ENCODE measurements around the gene SHE.

SHE gene

DNA sequence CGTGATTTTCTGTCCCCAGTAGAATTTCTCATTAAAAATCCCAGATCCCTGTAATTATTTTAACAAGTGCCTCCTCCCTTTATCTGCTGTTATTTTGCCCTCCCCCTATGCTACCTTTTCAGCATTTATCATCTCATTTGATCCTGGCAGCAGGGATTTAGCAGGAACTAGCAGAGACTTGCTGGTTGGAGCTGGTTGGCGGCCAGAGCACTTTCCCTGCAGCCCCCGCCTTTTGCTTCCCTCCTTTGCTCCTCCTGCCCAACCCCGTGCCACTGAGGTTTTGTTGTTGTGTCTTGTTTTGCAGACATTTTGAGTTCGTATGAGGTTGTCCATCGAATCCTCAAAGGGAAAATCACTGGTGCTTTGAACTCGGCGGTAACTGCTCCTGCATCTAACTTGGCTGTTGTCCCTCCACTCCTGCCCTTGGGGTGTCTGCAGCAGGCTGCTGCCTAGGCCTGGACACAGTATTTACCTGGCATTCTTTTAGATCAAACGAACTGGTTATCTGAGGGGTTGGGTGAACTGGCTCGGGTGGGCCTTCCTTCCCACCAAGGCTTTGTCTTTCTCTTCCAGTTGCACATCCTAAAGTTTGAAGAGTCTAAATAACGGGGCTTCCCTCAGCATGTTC lies 45.0 kb upstream of the SHE start:
- no peak for DNase-seq (ENCODE audit: low read depth)
- in situ Hi-C loops (cut with HindIII; ENCODE audit: low sequenced_read_pairs), result no loop called here
- TF ChIP-seq, protein P1, sequence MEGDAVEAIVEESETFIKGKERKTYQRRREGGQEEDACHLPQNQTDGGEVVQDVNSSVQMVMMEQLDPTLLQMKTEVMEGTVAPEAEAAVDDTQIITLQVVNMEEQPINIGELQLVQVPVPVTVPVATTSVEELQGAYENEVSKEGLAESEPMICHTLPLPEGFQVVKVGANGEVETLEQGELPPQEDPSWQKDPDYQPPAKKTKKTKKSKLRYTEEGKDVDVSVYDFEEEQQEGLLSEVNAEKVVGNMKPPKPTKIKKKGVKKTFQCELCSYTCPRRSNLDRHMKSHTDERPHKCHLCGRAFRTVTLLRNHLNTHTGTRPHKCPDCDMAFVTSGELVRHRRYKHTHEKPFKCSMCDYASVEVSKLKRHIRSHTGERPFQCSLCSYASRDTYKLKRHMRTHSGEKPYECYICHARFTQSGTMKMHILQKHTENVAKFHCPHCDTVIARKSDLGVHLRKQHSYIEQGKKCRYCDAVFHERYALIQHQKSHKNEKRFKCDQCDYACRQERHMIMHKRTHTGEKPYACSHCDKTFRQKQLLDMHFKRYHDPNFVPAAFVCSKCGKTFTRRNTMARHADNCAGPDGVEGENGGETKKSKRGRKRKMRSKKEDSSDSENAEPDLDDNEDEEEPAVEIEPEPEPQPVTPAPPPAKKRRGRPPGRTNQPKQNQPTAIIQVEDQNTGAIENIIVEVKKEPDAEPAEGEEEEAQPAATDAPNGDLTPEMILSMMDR (IDR thresholded peaks at IDR 0.05; ENCODE audit: low read depth, low read length, missing control alignments), result no peak
- H3K4me3 ChIP-seq (ENCODE audit: low read depth, low read length), result no peak overlapping the region

DNA sequence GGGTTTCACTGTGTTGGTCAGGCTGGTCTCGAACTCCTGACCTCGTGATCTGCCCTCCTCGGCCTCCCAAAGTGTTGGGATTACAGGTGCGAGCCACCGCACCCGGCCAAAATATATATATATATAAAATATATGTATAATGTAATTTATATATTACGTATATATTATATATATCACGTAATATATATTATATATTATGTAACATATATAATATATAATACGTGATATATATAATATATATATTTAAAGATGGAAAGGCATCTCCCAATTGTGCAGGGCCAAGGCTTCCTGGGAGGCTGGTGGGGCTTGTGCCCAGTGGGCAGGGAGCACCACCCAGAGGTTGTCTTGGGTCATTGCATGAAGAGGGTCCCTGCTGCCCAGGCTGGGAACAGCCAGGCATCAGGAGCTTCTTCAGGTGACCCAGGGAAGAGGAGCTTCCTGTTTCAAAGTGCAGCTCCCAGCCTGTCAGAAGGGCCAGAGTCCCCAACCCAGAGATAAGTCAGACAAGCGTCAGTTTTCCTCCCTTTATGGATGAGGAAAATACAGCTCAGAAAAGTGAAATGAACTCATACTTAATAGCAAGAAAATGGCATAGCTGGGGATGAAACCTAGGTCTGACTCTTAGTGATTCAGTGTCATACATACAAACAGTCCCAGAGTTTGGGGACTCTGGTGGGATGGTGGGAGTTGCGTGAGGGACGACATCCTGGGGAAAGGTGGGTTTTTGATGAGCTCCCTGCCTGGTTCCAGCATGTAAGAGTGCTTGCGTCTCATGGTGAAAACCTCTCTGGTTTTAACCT lies 44.3 kb upstream of the SHE start:
- DNase-seq (ENCODE audit: low read depth), result peak; percentile 9
- in situ Hi-C loops (cut with HindIII; ENCODE audit: low sequenced_read_pairs), result no loop called here
- TF ChIP-seq, protein P1 (IDR thresholded peaks at IDR 0.05; ENCODE audit: low read depth, low read length, missing control alignments), result peak; percentile 80
- H3K4me3 ChIP-seq (ENCODE audit: low read depth, low read length), result no peak overlapping the region

DNA sequence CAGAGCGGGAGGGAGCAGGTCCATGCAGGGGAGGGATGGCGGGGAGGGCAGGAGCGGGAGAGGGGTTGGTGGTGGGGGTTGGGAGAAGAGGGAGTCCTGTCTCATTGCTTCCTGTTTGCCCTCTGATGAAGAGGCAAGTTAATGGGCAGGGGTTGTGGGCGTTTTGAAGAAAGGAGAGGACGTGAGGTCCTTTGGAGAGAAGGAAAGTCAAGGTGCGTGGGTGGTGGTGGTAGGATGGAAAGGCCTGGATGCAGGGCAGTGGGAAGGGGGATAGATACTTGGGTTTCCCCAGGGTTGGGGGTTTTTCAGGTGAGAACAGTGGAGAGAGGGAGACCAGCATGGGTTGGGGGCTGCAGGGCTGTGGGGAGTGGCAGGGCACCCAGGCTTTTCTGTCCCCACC lies 39.0 kb upstream of the SHE start:
- in situ Hi-C loops (cut with HindIII; ENCODE audit: low sequenced_read_pairs), result no loop called here
- H3K4me3 ChIP-seq (ENCODE audit: low read depth, low read length), result no peak overlapping the region
- DNase-seq (ENCODE audit: low read depth), result no peak

DNA sequence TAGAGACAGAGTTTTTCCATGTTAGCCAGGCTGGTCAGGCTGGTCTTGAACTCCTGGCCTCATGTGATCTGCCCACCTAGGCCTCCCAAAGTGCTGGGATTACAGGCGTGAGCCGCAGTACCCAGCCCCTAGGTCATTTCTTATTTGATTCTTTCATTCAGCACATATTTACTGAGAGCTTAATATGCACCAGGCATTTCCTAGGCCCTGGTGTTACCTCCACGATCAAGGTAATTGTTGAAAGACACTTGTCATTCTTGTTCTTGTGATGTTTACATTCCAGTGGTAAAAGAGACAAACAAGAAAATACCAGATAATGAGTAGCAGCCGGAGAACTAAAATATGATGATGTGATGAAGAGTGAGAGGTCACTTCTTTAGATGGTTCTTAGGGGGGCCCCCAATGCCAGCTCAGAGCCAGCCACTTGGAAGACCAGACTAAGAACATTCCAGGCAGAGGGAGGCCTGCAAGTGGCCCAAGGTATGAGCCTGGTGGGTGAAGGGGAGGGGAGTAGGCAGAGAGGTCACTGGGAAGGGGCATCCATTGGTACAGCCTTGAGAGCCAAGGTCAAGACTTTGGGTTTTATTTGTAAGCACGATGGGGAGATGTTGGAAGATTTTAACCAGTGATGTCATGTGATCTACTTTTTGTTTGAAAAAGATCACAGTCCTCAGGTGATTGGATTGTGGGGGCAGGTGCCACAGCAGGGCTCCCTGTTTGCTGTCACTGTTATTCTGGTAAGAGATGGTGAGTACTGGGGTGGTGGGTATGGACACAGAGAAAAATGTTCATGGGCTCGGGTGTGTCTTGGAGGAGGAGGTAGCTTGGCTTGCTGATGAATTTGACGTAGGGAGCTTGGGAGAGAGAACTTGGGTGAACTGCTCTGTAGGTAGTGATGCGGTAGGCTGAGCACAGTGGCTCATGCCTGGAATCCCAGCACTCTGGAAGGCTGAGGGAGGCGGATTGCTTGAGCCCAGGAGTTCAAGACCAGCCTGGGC lies 37.6 kb upstream of the SHE start:
- TF ChIP-seq, protein P1 (IDR thresholded peaks at IDR 0.05; ENCODE audit: low read depth, low read length, missing control alignments), result no peak
- no peak for DNase-seq (ENCODE audit: low read depth)
- in situ Hi-C loops (cut with HindIII; ENCODE audit: low sequenced_read_pairs), result no loop called here
- no peak overlapping the region for H3K4me3 ChIP-seq (ENCODE audit: low read depth, low read length)

More for the DNA sequence above, 39.0 kb upstream of the SHE start:
- TF ChIP-seq, protein P1 (IDR thresholded peaks at IDR 0.05; ENCODE audit: low read depth, low read length, missing control alignments), result no peak

DNA sequence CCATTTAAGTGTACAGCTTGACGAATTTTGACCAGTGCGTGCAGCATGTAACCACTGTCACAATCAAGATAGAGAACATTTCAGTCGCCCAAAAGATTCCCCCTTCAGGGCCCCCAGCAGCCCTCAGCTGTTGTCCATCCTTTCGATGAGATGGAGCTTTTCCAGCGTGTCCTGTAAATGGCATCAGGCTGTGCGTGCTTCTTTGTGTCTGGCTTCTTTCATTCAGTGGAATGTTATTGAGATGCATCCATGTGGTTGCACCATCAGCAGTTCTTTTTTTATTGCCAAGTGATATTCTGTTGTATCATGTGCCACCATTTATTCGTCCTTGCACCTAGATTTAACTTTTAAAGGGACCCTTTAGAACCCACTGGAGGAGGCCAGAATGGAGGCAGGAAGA lies 34.4 kb upstream of the SHE start:
- no peak for DNase-seq (ENCODE audit: low read depth)
- in situ Hi-C loops (cut with HindIII; ENCODE audit: low sequenced_read_pairs), result no loop called here
- TF ChIP-seq, protein P1 (IDR thresholded peaks at IDR 0.05; ENCODE audit: low read depth, low read length, missing control alignments), result no peak
- no peak overlapping the region for H3K4me3 ChIP-seq (ENCODE audit: low read depth, low read length)

Measured in astrocyte of the cerebellum (primary cell).